IMR-90 (cell line): ENCODE measurements around the gene GOSR1.

Experiments used
- CTCF ChIP-seq: conservative IDR thresholded peaks from 2 replicates; pipeline ENCODE4 v1.5.1; 2012; ENCODE audit warnings: mild to moderate bottlenecking, low read depth, low read length, improper control_type of control experiment
- ELK1 ChIP-seq: fragments of 150-350 bp; IDR thresholded peaks from 2 replicates; pipeline ENCODE4 v1.6.1; 2016; ENCODE audit warnings: low read depth, mild to moderate bottlenecking, low read length, moderate library complexity, borderline replicate concordance
- POLR2A ChIP-seq: IDR thresholded peaks from 2 replicates; pipeline ENCODE4 v1.6.1; 2012; ENCODE audit warnings: mild to moderate bottlenecking, low read depth, low read length
- RFX5 ChIP-seq: IDR thresholded peaks from 2 replicates; pipeline ENCODE4 v1.8.0; 2012; ENCODE audit warnings: low read depth, mild to moderate bottlenecking, low read length, moderate library complexity

GRCh38 chr17:30429155-30429554 is 48.1 kb upstream of the GOSR1 start:
- TF ChIP-seq ELK1 (no peak), CTCF (no peak), RFX5 (no peak), POLR2A (no peak)
